ENCODE data around the gene NDUFC2. TPM values are rescaled to one million over a fixed set of nuclear protein-coding genes. Genes with fewer than 3 reads are reported as not detected.

The NDUFC2 gene
- total and polyA plus RNA-seq, 3 donors from 2014 or later = 94.7 to 210 (median 105) TPM

DNA sequence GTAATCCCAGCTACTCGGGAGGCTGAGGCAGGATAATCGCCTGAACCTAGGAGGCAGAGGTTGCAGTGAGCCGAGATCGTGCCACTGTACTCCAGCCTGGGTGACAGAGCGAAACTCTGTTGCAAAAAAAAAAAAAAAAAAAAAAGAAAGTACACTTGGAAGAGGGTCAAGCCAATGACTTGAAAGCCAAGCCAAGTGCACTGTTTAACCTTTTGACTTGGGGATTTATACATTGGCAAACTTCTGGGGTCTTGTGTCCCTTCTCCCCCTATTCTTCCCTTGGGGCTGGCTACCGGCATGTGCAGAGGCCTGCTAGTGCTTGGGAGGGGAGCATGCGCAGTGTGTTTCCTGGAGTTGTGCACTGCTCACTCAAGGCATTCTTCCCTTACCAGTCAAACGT, 30.3 kb downstream of the NDUFC2 start:
- no peaks in the 10 kb centered on the region for H3K9me3 ChIP-seq
- no peak overlapping the region for H3K4me3 ChIP-seq
- no peak for DNase-seq
- 72 to 84% methylated on average over 8 of the region's 8 CpGs for WGBS, 2 donors
- no peak for TF ChIP-seq POLR2A (IDR thresholded peaks at IDR 0.05)
- TF ChIP-seq, protein P1, sequence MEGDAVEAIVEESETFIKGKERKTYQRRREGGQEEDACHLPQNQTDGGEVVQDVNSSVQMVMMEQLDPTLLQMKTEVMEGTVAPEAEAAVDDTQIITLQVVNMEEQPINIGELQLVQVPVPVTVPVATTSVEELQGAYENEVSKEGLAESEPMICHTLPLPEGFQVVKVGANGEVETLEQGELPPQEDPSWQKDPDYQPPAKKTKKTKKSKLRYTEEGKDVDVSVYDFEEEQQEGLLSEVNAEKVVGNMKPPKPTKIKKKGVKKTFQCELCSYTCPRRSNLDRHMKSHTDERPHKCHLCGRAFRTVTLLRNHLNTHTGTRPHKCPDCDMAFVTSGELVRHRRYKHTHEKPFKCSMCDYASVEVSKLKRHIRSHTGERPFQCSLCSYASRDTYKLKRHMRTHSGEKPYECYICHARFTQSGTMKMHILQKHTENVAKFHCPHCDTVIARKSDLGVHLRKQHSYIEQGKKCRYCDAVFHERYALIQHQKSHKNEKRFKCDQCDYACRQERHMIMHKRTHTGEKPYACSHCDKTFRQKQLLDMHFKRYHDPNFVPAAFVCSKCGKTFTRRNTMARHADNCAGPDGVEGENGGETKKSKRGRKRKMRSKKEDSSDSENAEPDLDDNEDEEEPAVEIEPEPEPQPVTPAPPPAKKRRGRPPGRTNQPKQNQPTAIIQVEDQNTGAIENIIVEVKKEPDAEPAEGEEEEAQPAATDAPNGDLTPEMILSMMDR (IDR thresholded peaks at IDR 0.05) = no peak
- H3K27me3 ChIP-seq = no peaks in the 10 kb centered on the region
- H3K27ac ChIP-seq = no peak overlapping the region
- peaks cover 7% of the 10 kb centered on the region for H3K4me1 ChIP-seq
- no peaks in the 10 kb centered on the region for H3K36me3 ChIP-seq (ENCODE audit: low read depth, missing control alignments)
- intact Hi-C loops (cut with DNase I; ENCODE audit: low total_unique reads) = no loop called here

DNA sequence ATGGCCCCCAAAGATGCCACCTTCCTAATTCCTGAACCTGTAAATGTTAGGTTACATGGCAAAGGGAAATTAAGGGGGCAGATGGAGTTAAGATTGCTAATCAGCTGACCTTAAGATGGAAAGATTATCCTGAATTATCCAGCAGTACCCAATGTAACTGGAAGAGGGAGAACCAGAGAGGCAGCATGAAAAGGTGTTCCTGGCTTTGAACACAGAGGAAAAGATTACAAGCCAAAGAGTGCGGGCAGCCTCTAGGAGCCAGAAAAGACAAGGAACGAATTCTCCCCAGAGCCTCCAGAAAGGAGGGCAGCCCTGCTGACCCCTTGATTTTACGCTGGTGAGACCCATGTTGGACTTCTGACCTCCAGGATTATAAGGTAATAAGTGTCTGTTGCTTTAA, 31.1 kb downstream of the NDUFC2 start:
- no peaks in the 10 kb centered on the region for H3K36me3 ChIP-seq (ENCODE audit: low read depth, missing control alignments)
- WGBS, 2 donors = 71 to 93% methylated on average over 3 of the region's 3 CpGs

GRCh38 chr11:78046486-78046854, 33.2 kb downstream of the NDUFC2 start:
- peaks cover 7% of the 10 kb centered on the region for H3K4me1 ChIP-seq
- TF ChIP-seq, protein P1 (IDR thresholded peaks at IDR 0.05) = no peak
- no peak for TF ChIP-seq POLR2A (IDR thresholded peaks at IDR 0.05)
- no peaks in the 10 kb centered on the region for H3K9me3 ChIP-seq
- intact Hi-C loops (cut with DNase I; ENCODE audit: low total_unique reads) = no loop called here
- H3K36me3 ChIP-seq (ENCODE audit: low read depth, missing control alignments) = no peaks in the 10 kb centered on the region
- 18 to 19% methylated on average over 6 of the region's 6 CpGs for WGBS, 2 donors
- H3K27ac ChIP-seq = no peak overlapping the region
- no peak for DNase-seq
- peak overlapping the region in 1 of 2 donors; percentile 53 for H3K4me3 ChIP-seq
- H3K27me3 ChIP-seq = no peaks in the 10 kb centered on the region

More for the DNA sequence above, 31.1 kb downstream of the NDUFC2 start:
- Histone ChIP-seq H3K4me3 (no peak overlapping the region), H3K9me3 (no peaks in the 10 kb centered on the region), H3K27ac (no peak overlapping the region), H3K4me1 (peaks cover 7% of the 10 kb centered on the region), H3K27me3 (no peaks in the 10 kb centered on the region)
- TF ChIP-seq, protein P1 (IDR thresholded peaks at IDR 0.05) = no peak
- no peak for TF ChIP-seq POLR2A (IDR thresholded peaks at IDR 0.05)
- intact Hi-C loops (cut with DNase I; ENCODE audit: low total_unique reads) = no loop called here
- no peak for DNase-seq

DNA sequence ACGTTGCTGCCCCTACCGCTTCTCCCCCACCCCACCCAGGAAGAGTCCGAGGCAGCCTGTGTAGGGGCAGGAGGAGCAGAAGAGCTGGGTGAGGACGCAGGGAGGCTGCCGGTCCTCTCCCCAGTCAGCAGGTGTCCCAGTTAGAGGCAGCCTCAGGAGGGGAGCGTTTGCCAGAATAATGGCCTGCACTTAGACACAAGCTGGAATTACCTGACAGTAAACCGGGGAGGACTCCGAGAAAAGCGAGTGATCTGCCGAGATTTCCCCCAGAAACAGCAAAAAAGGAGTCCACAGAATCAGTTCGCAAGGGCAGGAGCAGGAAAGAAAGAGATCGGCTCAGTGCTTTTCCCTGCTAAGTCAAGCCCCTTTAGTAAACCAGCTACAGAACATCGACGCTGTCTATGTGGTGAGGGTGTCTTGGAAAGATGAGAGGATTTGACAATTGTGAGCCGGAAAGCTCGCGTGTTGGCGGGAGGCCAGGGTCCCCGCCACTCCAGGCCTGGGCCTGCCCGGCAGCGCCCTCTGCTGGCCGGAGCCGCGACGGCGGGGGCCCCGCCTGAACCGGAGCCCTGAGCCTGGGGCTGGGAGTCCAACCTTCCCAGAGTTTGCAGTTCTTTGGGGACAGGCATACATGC, 33.7 kb downstream of the NDUFC2 start:
- Histone ChIP-seq H3K27me3 (no peaks in the 10 kb centered on the region), H3K4me1 (peaks cover 7% of the 10 kb centered on the region), H3K27ac (peak overlapping the region; percentile 59 to 65), H3K9me3 (no peaks in the 10 kb centered on the region), H3K36me3 (ENCODE audit: low read depth, missing control alignments) (no peaks in the 10 kb centered on the region), H3K4me3 (peak overlapping the region; percentile 53)
- 0 to 1% methylated on average over 16 to 28 of the region's 28 CpGs for WGBS, 2 donors
- TF ChIP-seq POLR2A (IDR thresholded peaks at IDR 0.05) = no peak
- TF ChIP-seq, protein P1 (IDR thresholded peaks at IDR 0.05) = peak; percentile 92 to 99 (median 96)
- intact Hi-C loops (cut with DNase I; ENCODE audit: low total_unique reads) = no loop called here
- peak; percentile 88 for DNase-seq

- TF ChIP-seq POLR2A (IDR thresholded peaks at IDR 0.05) = no peak
- TF ChIP-seq, protein P1 (IDR thresholded peaks at IDR 0.05) = no peak
- DNase-seq = no peak
- 89 to 93% methylated on average over 5 of the region's 5 CpGs for WGBS, 2 donors
- Histone ChIP-seq H3K27ac (no peak overlapping the region), H3K36me3 (ENCODE audit: low read depth, missing control alignments) (no peaks in the 10 kb centered on the region), H3K4me3 (no peak overlapping the region), H3K27me3 (no peaks in the 10 kb centered on the region), H3K4me1 (peaks cover 13% of the 10 kb centered on the region), H3K9me3 (no peaks in the 10 kb centered on the region)
- intact Hi-C loops (cut with DNase I; ENCODE audit: low total_unique reads) = no loop called here
These were observed 35.0 kb downstream of the NDUFC2 start for GRCh38 chr11:78044706-78045105.

All from testis (tissue), 3 donors.